GM23338 (cell line): ENCODE results near the gene EFNA4.

Experiments used
- CREB1 ChIP-seq: fragments of 250-450 bp; sonication (Bioruptor Pico); IDR thresholded peaks from 2 replicates; pipeline ENCODE4 v1.5.0; 2020; ENCODE audit warnings: low read depth, mild to moderate bottlenecking, moderate library complexity
- EZH2 ChIP-seq: fragments of 200-600 bp; sonication (generic); IDR thresholded peaks from one replicate; pipeline ENCODE4 v1.8.0; 2017; ENCODE audit warnings: antibody characterized with exemption, mild to moderate bottlenecking, low read depth; ENCODE audit not compliant: unreplicated experiment
- EZH2phosphoT487 ChIP-seq: fragments of 200-600 bp; sonication (generic); IDR thresholded peaks from one replicate; pipeline ENCODE4 v1.8.1; 2018; ENCODE audit warnings: antibody characterized with exemption; ENCODE audit not compliant: unreplicated experiment
- JUNB ChIP-seq: IDR thresholded peaks from one replicate; pipeline ENCODE4 v1.6.1; 2016; ENCODE audit warnings: antibody characterized with exemption; ENCODE audit not compliant: unreplicated experiment
- NANOG ChIP-seq: IDR thresholded peaks from 2 replicates; pipeline ENCODE4 v1.6.1; 2016; ENCODE audit warnings: antibody characterized with exemption, borderline replicate concordance
- POLR2AphosphoS5 ChIP-seq: IDR thresholded peaks from 2 replicates; pipeline ENCODE4 v1.6.1; 2016; ENCODE audit warnings: antibody characterized with exemption, low read depth
- STAT1 ChIP-seq: IDR thresholded peaks from one replicate; pipeline ENCODE4 v1.6.1; 2016; ENCODE audit warnings: antibody characterized with exemption; ENCODE audit not compliant: unreplicated experiment
- TF ChIP-seq, protein P1 (sequence below), 2 experiments: fragments of 200-600 bp in 1 of 2; sonication (generic) in 1 of 2; conservative IDR thresholded peaks; 2 replicates each; pipeline versions ENCODE4 v1.5.1 to v1.6.1; 2016 to 2017; ENCODE audit warnings: antibody characterized with exemption in 2 of 2, low read depth in 2 of 2, mild to moderate bottlenecking in 2 of 2, moderate library complexity in 1 of 2
- TF ChIP-seq, protein P2 (sequence below): IDR thresholded peaks from one replicate; pipeline ENCODE4 v1.6.1; 2018; ENCODE audit warnings: antibody characterized with exemption; ENCODE audit not compliant: unreplicated experiment

GRCh38 chr1:155026588-155026987 is 37.0 kb upstream of the EFNA4 start:
- TF ChIP-seq POLR2AphosphoS5: no peak
- TF ChIP-seq, protein P1, sequence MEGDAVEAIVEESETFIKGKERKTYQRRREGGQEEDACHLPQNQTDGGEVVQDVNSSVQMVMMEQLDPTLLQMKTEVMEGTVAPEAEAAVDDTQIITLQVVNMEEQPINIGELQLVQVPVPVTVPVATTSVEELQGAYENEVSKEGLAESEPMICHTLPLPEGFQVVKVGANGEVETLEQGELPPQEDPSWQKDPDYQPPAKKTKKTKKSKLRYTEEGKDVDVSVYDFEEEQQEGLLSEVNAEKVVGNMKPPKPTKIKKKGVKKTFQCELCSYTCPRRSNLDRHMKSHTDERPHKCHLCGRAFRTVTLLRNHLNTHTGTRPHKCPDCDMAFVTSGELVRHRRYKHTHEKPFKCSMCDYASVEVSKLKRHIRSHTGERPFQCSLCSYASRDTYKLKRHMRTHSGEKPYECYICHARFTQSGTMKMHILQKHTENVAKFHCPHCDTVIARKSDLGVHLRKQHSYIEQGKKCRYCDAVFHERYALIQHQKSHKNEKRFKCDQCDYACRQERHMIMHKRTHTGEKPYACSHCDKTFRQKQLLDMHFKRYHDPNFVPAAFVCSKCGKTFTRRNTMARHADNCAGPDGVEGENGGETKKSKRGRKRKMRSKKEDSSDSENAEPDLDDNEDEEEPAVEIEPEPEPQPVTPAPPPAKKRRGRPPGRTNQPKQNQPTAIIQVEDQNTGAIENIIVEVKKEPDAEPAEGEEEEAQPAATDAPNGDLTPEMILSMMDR (conservative IDR thresholded peaks at IDR 0.05; ENCODE audit: low read depth in 2 of 2): no peak
- no peak for TF ChIP-seq EZH2
- no peak for TF ChIP-seq EZH2phosphoT487
- TF ChIP-seq, protein P2, sequence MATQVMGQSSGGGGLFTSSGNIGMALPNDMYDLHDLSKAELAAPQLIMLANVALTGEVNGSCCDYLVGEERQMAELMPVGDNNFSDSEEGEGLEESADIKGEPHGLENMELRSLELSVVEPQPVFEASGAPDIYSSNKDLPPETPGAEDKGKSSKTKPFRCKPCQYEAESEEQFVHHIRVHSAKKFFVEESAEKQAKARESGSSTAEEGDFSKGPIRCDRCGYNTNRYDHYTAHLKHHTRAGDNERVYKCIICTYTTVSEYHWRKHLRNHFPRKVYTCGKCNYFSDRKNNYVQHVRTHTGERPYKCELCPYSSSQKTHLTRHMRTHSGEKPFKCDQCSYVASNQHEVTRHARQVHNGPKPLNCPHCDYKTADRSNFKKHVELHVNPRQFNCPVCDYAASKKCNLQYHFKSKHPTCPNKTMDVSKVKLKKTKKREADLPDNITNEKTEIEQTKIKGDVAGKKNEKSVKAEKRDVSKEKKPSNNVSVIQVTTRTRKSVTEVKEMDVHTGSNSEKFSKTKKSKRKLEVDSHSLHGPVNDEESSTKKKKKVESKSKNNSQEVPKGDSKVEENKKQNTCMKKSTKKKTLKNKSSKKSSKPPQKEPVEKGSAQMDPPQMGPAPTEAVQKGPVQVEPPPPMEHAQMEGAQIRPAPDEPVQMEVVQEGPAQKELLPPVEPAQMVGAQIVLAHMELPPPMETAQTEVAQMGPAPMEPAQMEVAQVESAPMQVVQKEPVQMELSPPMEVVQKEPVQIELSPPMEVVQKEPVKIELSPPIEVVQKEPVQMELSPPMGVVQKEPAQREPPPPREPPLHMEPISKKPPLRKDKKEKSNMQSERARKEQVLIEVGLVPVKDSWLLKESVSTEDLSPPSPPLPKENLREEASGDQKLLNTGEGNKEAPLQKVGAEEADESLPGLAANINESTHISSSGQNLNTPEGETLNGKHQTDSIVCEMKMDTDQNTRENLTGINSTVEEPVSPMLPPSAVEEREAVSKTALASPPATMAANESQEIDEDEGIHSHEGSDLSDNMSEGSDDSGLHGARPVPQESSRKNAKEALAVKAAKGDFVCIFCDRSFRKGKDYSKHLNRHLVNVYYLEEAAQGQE: no peak
- no peak for TF ChIP-seq CREB1 (CRISPR knock-in tag)
- TF ChIP-seq NANOG: no peak
- no peak for TF ChIP-seq STAT1
- no peak for TF ChIP-seq JUNB
